Fibroblast of the aortic adventitia (primary cell): Measurements from ENCODE around the gene RCC2. TPM values are rescaled to one million over a fixed set of nuclear protein-coding genes. Genes with fewer than 3 reads are reported as not detected.

Experiments used
- DNase-seq: peaks from one replicate; pipeline ENCODE4 v3.0.0-alpha.2; 2010; ENCODE audit warnings: low read depth
- H3K4me3 ChIP-seq: 2 replicates; pipeline ENCODE4 v1.5.1; 2011; ENCODE audit warnings: low read depth, mild to moderate bottlenecking, control low read depth, low read length, moderate library complexity
- total RNA-seq: library from RNA; depleted of rRNA; stranded (reverse); fragments of >200 nt; gene quantifications from 2 replicates; pipeline ENCODE4 v1.2.3, GENCODE V29; 2012; ENCODE audit warnings: low replicate concordance
- TF ChIP-seq, protein P1 (sequence below): IDR thresholded peaks from 2 replicates; pipeline ENCODE4 v1.5.1; 2011; ENCODE audit warnings: mild to moderate bottlenecking, low read length, control low read depth, inconsistent platforms; ENCODE audit not compliant: insufficient read depth

Gene RCC2
- total RNA-seq, 1 donor = 46.0 TPM

DNA sequence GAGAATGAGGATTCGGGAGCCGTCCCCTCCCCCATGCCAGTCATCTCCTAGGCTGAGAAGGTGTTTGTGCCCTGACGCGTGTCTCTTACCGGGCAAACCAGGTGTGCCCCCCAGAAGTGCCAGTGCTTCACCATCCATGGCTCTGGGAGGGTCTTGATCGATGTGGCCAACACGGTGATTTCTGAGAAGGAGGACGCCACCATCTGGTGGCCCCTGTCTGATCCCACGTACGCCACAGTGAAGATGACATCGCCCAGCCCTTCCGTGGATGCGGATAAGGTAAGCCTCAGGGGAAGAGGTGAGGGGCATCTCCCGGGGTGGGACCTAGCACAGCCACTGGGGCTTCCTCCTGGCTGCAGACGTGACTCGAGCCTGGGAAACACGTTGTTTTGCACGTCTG, 66.5 kb downstream of the RCC2 start:
- H3K4me3 ChIP-seq = no peak overlapping the region
- DNase-seq = no peak
- TF ChIP-seq, protein P1, sequence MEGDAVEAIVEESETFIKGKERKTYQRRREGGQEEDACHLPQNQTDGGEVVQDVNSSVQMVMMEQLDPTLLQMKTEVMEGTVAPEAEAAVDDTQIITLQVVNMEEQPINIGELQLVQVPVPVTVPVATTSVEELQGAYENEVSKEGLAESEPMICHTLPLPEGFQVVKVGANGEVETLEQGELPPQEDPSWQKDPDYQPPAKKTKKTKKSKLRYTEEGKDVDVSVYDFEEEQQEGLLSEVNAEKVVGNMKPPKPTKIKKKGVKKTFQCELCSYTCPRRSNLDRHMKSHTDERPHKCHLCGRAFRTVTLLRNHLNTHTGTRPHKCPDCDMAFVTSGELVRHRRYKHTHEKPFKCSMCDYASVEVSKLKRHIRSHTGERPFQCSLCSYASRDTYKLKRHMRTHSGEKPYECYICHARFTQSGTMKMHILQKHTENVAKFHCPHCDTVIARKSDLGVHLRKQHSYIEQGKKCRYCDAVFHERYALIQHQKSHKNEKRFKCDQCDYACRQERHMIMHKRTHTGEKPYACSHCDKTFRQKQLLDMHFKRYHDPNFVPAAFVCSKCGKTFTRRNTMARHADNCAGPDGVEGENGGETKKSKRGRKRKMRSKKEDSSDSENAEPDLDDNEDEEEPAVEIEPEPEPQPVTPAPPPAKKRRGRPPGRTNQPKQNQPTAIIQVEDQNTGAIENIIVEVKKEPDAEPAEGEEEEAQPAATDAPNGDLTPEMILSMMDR = no peak

DNA sequence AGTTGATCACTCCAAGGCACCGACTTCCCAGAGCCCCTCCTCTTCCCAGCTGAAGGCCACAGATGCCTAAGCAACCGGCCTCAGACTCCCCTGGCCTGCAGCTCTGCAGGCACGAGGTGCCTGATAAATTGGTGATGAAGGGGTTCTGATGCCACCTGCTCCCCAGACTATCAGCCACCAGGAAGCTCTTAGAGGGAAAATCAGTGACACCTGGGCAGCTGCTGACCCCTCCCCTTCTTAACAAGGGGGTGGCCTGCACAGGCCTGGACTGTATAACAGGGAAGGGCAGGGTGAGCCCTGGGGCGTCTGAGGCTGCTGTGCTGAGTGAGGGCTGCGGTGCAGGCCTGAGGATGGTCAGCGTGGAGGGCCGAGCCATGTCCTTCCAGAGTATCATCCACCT, 67.6 kb downstream of the RCC2 start, which contains the start of gene PADI6:
Gene PADI6 (plus strand): TSS at position 301 of the 400 bp plus-strand sequence. CDS start 50 bp downstream, at position 351.
- no peak within 1 kb of the TSS for H3K4me3 ChIP-seq
- TF ChIP-seq, protein P1 = no peak
- no peak for DNase-seq

DNA sequence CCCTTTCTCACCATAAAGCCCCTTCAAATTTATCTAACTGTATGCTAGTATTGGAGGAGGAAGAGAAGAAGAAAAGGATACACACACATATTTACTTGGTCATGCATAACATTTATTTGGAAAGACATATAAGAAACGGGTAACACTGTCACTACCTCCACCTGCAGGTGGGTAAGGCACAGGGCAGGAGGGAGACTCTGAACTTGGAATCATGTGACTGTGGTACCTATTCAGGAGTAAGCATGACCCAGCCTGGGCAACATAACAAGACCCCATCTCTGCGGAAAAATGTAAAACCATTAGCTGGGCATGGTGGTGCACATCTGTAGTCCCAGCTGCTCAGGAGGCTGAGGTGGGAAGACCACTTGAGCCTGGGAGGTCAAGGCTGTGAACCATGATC, 68.9 kb downstream of the RCC2 start:
- no peak for DNase-seq
- TF ChIP-seq, protein P1 = peak; percentile 11
- H3K4me3 ChIP-seq = no peak overlapping the region

DNA sequence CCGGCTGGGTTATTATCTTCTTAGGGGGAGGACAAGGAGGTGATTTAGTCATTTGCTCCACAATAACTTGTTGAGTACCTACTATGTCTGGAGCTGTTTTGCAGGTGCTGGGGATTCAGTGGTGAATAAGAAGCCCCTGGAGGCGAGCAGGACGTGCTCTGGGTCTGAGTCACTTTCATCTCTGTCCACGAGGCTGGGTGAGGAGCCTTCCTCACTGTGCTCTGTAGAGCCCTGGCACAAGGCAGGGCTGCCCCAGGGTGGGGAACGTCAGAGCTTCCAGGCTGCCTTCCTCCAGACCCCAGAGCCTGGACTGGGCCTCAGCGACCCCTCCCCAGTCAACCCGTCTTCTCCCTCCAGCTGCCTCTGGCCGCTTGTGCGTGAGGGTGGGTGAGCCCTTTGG, 70.0 kb downstream of the RCC2 start:
- TF ChIP-seq, protein P1 = no peak
- H3K4me3 ChIP-seq = no peak overlapping the region
- DNase-seq = no peak

DNA sequence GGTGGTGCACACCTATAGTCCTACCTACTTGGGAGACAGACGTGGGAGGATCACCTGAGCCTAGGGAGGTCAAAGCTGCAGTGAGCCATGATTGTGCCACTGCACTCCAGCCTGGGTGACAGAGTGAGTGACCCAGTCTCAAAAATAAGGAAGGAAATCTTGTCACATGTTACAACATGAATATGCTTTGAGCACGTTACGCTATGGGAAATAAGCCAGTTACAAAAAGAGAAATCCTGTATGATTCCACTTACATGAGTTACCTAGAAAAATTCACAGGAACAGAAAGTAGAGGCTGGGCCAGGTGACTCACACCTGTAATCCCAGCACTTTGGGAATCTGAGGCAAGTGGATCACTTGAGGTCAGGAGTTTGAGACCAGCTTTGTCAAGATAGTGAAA, 74.2 kb downstream of the RCC2 start:
- H3K4me3 ChIP-seq = no peak overlapping the region
- TF ChIP-seq, protein P1 = no peak
- no peak for DNase-seq

DNA sequence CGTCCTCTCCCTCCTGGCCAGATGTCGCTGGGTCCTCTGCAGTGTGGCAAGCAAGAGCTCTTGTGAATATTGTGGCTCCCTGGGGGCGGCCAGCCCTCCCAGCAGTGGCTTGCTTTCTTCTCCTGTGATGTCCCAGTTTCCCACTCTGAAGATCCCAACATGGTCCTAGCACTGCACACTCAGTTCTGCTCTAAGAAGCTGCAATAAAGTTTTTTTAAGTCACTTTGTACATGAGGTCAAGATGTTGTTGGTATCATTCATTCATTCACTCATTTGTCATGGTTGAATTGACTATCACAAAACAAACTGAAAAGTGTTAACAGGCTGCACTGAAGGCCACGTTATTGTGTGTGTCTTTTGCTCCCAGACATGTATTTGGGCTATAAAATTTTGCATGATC, 75.7 kb downstream of the RCC2 start:
- TF ChIP-seq, protein P1 = no peak
- no peak for DNase-seq

DNA sequence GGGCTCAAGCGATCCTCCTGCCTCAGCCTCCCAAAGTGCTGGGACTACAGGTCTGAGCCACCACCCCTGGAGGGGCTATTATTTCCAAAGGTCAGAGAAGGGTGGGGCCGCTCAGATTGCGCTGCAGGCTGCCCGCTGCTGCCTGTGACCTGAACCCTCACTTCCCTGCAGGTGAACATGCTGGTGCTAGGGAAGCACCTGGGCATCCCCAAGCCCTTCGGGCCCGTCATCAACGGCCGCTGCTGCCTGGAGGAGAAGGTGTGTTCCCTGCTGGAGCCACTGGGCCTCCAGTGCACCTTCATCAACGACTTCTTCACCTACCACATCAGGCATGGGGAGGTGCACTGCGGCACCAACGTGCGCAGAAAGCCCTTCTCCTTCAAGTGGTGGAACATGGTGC, 76.1 kb downstream of the RCC2 start:
- no peak for DNase-seq
- TF ChIP-seq, protein P1 = no peak
- no peak overlapping the region for H3K4me3 ChIP-seq

More for the DNA sequence above, 75.7 kb downstream of the RCC2 start:
- H3K4me3 ChIP-seq = no peak overlapping the region
